Femur (tissue), 1 donor: ENCODE data around the gene EMC8.
"Not testable (repeated sequence)": the region's sequence is repeated elsewhere in the genome, so short reads cannot be mapped to it uniquely, and the experiment has no call there.

Experiments
- DNase-seq: peaks from one replicate; pipeline ENCODE4 v3.0.0-alpha.2; 2017

Gene EMC8

DNA sequence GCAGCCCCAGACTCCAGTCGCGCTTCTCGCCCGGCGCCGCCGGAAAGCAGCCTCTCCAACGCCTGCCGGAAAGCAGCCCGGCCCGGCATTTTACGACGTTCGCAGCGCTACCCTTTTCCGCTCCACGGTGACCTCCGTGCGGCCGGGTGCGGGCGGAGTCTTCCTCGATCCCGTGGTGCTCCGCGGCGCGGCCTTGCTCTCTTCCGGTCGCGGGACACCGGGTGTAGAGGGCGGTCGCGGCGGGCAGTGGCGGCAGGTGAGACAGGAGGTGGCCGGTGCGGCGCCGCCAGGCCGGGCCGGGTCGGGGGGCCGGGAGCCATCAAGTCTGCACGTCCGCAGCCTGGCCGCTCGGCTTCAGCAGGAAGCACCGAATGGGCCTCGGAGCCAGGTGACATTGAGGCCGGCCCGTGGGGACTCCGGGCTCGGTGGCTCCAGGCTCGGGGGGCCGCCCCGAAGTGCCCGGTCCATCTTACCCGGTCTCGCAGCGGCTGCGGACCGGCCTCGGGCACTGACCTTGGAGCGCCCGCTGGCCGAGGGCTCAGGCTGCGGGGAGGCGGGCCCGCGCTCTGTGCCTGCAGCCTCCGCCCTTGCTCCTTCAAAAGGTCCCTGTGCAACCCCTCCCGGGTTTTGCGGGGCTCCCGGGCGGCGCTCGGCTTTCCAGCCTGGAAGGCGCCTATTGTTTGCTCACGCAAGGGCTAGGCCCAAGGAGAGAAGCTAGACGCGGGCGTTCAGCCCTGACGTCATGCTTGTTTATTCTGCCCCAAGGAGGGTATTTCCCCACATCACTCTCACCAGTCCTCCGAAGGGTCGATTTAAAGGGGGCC lies at the start of gene EMC8, which contains the start of gene COX4I1:
TSS of gene EMC8 (minus strand) at position 48 of the 824 bp plus-strand sequence. CDS start 249 bp downstream, outside the sequence.
TSS of gene COX4I1 (plus strand) at position 199 of the 824 bp plus-strand sequence. CDS start 1,511 bp downstream, outside the sequence.
- peak; percentile 96 for DNase-seq

DNA sequence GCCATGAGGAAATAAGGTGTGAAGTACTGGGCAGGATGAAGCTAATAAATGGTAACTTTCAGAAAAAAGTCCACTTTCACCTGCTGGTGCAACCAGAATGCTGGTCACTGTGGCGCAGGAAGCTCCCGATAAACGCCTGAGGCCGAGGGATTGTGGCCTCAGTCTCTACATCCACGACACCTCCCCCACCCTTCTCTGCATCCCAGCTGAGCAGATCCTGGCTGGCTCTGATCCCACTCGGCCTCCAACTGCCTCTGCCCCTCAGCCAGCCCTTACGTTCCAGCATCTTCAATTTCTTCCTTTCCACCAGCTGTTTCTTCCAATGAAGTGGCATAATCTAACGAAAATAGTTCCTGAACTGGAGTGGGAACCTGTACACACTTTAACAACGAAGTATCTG lies 49.6 kb upstream of the EMC8 start:
- DNase-seq, result no peak

DNA sequence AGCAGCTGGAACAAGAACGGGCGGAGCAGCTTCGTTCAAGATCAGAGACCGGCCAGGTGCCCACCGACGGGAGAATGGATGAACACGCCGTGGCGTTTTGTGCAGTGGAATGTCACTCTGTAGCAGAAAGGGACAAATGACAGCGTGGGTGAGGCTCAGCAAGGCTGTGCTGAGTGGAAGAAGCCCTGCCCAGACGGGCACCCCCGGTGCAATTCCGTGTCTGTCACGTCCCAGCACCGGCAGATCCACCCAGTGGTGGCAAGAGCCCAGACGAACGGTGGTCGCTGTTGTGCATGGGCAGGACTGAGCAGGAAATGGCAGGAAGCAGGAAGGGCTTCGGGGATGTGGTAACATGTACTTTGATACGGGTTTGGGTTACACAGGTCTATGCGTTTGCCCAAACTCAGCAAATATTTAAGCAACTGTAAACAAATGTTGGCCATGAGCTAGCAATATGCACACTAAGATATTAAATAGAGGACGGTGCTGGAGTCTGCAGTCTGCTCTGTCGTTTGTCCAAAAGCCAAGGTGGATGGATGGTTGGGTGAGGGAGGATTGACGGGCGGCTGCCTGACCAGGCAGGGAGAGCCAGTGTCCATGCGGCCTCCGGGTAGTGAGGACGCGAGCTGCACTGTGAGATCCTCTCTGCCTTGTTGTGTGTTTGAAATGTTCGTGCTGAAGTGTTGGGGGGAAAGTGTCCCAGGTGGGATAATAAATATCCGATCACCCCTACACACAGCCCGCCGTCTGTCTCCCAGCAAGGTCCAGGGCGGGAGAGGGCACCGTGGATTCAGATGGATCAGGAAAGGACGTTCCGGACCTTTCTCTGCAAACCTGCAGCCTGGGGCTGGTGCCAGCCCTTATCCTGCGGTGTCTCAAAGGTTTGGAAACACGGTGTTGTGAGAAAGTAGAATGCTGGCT lies 48.6 kb upstream of the EMC8 start:
- peak; percentile 9 for DNase-seq

DNA sequence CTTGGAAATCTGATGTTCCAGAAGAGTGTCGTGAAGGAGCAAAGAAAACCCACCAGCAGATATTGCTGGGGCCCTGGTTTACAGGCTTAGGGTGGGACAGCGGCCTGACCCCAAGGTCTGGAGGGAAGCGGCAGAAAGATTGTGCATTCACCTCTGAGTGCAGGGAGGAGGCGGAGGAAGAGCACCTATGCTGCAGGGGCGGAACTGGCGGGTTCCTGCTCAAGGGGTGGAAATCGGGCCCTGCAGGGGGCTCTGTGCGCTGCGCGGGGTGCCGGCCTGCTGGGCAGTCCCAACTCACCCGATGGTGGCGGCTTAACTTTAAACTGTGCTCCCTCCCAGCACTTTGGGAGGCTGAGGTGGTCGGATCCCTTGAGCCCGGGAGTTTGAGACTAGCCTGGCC lies 47.7 kb upstream of the EMC8 start:
- DNase-seq, result no peak

DNA sequence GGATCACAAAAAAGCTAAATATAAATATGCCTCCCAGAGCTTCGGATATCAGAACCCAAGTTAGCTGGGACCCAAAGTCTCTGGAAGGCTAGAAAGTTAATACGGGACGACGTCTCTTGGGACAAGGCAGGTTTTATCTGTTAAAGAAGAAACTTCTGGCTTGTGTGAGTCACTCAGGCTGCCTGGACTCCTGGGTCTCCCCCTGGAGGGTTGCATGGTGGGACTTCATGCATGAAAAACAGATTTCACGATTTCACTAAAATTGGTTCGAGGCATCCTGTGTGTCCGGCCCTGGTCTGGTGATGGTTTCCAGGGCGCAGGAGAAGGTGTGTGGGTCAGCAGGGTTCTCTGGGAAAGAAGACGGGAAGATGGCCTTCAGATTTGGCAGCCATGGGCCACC lies 47.1 kb upstream of the EMC8 start:
- DNase-seq, result no peak

DNA sequence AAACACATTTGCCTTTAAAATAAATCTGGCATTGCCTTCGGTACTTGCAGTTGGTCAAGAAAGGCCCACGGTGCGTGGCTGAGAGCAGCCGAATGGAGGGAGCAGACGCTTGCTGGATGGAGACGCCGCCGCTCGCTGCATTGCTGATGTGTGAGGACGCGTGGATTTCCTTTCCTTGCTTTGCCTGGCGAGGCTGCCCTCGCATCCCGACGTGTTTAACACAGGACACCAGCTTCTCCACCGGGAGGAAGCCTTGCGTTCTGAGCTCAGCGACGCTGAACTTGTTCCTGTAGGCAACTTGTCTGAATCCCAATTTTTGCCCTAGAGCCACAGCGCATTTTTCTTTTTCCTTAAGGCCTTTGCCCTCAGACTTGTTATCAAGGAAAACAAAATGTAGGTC lies 45.9 kb upstream of the EMC8 start:
- DNase-seq, result no peak

DNA sequence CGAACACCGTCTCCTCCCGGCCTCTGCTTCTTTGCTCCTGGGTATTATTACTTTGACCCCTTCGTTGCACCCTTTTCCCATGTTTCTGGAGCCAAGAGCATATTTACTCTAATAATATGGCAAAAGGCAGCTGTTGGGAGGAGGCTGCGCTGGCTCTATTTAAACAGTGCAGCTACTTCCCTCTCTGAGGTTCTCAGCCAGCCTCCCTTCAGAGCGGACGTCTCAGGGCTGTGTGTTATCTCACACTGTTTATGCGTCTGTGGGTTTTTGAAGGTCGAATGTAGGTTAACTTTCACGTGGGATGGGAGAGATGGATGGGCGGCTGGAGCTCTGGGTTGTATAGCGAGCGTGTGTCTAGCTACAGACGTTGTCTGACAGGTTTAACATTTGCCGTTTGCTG lies 45.4 kb upstream of the EMC8 start:
- no peak for DNase-seq

DNA sequence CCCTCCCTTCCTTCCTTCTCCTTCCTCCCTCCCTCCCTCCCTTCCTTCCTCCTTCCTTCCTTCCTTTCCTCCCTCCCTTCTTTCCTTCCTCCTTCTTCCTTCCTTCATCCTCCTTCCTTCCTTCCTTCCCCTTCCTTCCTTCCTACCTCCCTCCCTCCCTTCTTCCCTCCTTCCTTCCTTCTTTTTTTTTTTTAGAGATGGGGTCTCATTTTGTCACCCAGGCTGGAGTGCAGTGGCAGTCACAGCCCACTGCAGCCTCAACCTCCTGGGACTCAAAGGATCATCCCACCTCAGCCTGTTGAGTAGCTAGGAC lies 44.8 kb upstream of the EMC8 start:
- no peak for DNase-seq

DNA sequence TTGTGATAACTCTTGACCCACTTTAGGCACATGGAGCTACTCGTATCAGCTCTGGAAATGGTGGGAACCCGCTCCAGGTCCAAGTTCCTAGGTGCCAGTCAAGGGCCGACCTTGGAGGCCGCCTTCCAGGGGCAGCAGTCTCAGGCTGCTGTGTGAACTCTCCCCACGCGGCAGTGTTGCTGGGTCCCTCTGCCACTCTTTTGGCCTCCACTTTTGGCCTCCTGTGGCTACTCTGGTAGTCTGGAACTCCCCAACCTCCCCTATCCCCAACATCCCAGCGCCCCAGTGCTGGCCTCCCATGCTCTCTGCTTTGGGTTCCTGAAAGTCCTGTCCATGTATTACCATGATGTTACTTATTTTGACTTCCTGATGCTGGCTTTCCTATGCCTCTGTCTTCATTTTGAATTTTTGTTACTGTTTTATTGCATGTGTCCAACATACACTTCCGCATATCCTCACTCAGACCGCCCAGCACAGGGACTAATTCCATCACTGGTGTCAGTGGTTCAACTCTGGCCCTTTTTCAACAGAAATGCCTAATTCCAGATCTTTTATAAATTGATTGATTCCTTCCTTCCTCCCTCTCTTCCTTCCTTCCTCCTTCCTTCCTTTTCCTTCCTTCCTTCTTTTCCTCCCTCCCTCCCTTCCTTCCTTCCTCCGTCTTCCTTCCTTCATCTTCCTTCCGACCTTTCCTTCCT lies 44.3 kb upstream of the EMC8 start:
- DNase-seq, result no peak

DNA sequence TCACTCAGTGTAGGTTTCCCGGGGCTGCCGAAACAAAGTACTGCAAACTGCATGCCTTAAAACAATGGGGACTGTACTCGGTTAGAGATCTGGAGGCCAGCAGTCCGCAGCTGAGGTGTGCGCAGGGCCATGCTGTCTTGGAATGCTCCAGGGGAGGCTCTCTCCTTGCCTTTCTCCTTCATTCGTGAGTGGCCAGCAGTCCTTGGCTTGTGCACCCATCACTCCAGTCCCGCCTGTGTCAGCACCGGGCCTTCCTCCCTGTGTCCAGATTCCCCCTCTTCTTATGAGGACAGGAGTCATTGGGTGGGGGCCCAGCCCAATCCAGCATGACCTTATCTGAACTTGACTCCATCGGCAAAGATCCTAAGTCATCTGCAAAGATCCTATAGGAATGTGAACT lies 43.5 kb upstream of the EMC8 start:
- DNase-seq, result no peak

DNA sequence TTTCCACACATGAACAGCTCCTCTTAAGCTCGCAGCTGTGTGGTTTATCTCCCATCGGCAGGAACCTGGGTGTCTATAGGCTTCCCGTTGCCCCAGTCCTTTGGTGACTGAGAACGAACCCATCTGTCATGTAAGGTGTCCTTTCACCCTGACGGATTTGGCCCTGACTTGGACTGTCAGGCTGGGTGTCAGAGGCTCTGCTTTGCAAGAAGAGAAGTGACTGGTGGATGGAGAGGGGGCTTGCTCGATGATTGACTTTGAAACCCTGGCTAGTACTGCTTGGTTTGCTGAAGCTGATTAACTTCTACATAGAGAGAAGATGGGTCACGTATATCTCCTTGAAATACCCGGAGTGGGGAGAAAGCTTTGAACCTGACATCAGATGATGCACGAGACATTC lies 43.1 kb upstream of the EMC8 start:
- no peak for DNase-seq

DNA sequence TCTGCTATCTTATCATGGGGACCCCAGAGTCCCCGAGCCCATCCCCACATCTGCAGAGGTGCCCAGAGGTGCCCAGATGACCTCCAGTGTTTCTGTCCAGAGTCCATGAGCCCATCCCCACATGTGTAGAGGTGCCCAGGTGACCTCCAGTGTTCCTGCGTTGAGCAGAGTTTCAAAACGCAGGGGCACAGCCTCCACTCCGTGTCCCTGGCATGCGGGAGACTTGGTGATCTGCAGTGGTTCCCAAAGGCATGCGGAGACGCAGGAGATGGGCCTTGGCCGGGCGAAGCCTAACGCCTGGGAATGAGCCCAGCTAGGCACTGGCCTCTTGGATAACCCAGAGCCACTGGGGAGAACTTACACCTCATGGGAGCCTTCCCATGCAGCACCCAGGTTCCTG lies 41.5 kb upstream of the EMC8 start:
- DNase-seq, result no peak

DNA sequence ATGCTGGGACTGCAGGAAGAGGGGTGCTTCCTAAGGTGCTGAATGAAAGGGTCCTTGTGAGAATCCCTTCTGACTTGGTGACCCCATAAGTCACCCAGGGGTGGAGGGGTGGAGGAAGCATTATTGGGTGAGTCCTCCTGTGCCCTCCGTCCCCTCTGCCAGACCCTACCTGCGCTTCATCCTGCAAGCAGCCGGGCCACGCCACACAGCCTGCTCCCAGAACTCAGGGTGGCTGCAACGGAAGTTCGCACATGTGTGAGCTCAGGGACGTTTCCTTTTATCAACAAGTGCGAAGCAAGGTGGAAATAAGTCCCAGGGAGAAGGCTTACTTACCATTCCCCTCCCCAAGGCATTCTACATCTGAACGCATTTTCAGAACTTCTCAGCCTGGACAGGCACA lies 41.1 kb upstream of the EMC8 start:
- no peak for DNase-seq

DNA sequence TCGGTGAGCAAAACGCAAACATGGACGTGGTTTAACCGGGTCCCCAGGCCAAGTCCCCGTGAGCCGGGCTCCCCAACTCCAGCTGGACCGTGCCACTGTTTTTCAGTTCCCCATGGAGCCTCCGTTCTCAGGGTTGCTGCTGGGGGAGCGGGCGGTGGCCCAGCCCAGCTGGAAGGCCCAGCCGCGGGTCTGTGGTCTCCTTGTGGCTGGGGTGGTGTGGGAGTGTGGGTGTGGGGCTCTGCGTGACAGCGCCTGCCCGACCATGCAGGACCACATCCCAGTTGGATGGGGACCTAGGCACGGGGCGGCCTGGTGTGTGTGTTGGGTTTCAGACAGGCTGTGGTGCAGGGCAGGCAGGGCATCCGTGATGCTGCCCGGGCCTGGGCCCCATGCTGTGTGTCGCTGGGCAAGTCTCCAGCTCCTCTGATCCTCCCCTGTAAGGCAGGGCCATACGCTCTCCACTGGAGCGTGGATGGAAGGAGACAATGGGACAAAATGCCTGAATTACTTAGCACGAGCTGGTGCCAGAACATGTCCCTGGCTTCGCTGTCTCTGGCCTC lies 40.4 kb upstream of the EMC8 start:
- no peak for DNase-seq

DNA sequence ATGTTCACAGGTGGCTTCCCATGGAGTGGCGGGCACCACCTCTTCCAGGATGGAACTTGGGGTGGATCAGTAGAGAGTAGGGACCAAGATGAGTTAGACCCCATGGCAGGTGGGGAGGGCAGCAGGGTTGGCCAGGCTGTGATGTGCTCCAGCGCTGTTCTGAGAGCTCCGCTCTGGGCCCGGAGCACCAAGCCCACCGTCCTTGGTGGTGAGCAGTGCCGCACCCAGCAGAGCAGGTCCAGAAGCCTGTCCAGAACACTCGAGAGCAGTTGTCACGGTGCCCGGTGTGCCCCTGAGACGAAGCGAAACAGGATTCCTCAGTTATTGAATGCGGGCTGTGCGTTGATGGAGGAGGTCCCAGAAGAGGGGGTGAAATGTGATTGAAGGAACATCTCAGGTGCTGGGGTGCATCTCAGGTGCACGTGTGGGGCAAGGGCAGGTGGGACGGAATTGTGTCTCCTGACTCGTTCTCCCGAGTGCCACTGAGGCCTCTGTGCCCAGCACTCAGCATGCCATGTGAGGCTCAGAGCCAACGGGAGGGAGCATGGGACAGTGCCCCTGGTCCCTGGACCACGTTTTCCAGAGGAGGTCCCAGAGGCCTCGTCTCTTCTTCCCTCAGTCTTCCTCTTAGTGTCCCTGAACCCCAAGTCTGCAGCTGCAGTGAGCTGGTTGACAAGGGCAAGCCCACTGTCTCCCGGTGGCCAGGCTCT lies 39.7 kb upstream of the EMC8 start:
- DNase-seq, result no peak

DNA sequence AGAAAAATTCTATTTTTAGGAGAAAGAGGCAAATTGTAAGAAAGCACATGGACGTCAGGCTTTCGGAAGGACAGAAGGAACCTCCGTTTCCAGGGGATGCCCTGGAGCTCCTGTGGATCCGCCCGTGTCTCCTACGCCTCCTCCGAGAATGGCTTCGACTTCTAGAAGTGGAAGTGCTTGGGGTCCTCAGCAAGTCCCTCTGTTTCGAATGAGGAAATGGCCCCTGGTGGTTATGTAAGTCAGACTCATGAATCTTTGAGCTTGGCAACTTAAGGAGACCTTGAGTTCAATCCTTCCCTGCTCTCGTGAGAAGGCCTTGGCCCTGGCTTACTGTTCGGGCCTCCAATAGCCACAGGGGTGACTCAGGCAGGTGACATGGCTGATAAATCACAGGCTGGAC lies 39.0 kb upstream of the EMC8 start:
- no peak for DNase-seq

DNA sequence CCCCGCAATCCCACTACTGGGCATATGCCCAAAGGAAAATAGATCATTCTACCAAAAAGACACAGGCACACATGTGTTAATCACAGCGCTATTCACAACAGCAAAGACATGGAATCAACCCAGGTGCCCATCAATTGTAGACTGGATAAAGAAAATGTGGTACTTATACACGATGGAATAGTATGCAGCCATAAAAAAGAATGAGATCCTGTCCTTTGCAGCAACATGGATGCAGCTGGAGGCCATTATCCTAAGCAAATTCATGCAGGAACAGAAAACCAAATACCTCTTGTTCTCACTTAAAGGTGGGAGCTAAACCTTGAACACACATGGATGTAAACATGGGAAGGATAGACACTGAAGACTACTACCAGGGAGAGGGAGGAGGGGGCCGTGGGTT lies 38.3 kb upstream of the EMC8 start:
- DNase-seq, result not testable (repeated sequence)

DNA sequence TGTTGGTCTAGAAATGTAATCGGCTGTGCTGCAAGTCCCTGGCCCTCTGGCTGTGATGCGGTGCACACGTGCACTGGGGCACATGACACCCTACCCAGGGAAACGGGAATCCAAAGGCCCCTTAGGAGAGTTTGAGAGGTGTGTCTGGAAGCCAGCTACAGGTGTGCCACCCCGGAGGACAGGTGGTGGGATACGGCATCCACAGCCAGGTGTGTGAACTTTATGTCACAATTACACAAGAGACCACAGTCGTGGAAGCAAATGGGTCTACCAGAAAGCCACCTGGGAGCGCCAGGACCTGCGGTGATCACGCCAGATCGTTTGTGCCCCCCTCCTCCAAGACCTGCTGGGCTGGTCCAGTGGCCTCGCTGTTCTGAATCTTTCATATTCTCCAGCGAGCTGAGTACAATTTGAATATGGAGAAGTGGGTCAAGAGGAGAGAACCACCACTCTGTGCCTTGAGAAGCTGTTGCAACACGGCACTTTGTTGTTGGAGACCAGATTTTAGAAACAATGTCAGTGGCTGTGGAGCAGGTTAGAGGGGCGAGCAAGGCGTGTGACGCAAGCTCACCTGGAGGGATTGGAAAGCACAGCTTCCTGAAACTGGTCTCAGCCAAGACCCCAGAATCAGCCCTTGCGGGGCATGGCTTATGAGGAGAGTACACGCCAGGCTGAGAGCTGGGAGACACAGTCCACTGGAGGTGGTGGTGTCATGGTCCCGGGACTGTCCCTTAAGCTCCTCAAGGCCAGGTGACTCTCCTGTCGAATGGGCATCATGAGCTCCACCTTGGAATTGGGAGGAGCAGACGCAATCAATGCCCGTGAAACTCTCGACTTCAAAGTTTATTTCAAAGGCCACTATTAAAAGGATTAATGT lies 37.6 kb upstream of the EMC8 start:
- no peak for DNase-seq

DNA sequence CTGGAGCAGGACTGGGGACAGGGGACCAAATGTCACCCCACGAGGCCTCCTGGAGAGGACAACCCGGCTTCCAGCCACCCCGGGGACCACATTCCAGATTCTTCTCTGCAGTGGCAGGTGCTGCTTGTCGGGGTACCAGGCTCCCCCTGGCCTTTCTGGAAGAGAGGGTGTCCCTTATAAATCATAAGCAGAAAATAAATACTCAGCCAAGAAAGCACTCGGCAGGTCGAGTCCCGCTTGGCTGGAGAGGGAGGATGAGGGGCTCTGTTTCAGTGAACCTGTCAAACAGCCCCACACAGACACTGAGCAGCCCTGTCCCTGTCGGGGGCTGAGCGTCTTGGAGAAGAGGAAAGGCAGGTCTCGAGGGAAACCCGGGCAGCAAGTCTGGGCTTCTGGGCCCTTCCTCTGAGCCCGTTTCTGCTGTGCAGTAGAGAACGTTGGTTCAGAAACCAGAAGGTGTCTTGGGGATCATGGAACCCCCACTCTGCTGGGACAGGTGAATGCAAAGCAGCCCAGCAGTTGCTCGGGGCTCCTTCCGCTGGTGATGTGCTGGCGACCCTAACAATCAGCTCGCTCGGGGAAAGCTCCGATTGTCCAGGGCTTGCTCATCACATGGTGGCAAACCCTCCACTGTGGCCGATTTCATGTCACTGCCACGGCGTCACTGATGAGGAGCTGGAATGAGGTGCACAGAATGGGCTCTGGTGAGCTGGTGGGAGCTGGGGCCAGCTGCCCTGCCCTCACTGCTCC lies 36.8 kb upstream of the EMC8 start:
- DNase-seq, result no peak

DNA sequence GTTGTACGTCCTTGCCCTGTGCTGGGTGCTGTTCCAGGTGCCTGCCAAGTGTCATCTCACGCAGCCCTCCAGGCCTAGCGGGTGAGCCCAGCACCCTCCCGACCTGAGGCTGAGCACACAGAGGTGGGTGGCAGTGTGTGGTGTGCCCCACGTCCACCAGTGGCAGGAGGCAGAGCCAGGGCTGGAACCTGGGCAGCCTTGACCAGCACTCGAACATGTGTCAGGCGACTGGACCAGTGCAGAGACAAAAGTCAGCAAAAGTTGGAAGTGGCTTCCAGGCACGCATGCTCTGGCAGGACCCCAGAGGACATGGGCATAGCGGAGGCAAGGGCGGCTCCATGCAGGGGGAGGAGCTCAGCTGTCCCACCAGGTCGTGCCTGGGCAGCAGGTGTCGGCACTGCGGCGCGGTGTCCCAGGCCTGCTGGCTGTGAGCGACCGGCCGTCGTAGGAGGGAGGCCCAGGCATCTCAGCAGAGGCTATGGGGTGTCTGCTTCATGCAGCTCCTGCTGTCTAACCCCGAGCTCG lies 35.9 kb upstream of the EMC8 start:
- no peak for DNase-seq
